ENCODE data around the gene LURAP1L. TPM values are rescaled to one million over a fixed set of nuclear protein-coding genes. Genes with fewer than 3 reads are reported as not detected.

The LURAP1L gene
- polyA plus RNA-seq, 2 of the 4 experiments (the other 2 are of a cell fraction) = 24.4 to 61.4 TPM

DNA sequence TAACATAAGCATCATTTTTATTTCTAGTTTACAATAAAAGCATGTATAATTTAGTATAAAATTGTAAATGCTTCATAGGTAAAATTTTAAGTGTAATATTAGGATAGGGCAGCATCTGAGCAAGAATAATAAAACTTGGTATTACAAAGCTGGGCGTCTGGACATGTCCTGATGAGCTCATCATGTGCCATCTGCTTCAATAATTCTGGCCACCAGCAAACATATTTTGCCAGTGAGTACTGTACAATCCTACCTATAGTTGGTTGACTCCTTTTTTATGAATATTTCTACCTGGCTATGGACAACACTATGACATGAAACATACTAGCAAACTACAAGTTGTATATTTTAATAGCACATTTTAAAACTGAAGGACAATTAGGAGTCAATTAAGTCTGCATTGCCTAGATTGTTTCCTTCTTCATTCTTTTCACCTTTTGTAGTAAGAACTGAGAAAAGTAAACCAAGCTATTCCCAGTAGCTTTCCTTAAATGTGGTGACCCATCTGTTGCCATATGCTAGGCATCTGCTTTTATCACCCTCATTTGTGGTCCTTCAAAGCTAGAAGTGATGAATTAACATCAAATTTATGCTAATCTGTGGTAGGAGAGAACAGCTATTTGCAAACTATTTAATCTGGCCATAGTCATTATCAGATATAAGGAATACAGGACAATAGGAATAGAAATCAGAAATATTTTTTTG lies 23.4 kb downstream of the LURAP1L start:
- H3K27ac ChIP-seq = peak overlapping the region; percentile 46 to 58; a peak in 3 of 6 replicates
- peak; percentile 46 to 66; a peak in 2 of 6 replicates for ATAC-seq
- 33% methylated on average over 1 of the region's 1 CpG for WGBS (ENCODE audit: missing lambda C conversion rate)

DNA sequence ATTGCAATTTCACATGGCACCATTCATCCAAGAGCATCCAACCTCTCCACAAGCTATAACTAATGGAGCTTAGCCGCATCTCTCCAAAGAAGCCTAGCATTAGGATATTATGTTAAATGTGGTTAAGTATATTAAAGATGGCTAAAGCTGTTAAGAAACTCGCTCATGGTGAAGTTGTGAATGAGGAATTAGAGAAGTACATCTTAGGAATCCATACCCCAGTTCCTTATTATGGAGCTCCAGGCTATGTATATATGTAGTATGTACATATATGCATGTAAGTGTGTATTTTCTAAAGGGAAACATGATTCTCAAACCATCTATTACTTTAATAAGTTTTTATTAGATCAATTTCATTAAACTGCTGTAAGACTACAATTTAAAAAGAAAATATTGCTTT lies 26.4 kb downstream of the LURAP1L start:
- ChIA-PET POLR2A (no interaction called here), CTCF (interaction anchor here (0.7 to 2.2 kb wide), 3 partner anchors 25 to 84 kb away, joined by 3 to 12 read pairs (median 3); no protein-coding TSS in a partner anchor)
- DNase-seq (ENCODE audit: low read depth in 1 of 2, low spot score in 1 of 2) = no peak
- Histone ChIP-seq H3K4me1 (peaks cover 26% of the 10 kb centered on the region), H3K4me3 (no peak overlapping the region), H3K4me2 (no peak overlapping the region), H3K27ac (no peak overlapping the region), H3K9me3 (no peaks in the 10 kb centered on the region)
- 95% methylated on average over 2 of the region's 2 CpGs for WGBS (ENCODE audit: missing lambda C conversion rate)
- no peak for FAIRE-seq
- ATAC-seq = no peak
- TF ChIP-seq, protein P1, sequence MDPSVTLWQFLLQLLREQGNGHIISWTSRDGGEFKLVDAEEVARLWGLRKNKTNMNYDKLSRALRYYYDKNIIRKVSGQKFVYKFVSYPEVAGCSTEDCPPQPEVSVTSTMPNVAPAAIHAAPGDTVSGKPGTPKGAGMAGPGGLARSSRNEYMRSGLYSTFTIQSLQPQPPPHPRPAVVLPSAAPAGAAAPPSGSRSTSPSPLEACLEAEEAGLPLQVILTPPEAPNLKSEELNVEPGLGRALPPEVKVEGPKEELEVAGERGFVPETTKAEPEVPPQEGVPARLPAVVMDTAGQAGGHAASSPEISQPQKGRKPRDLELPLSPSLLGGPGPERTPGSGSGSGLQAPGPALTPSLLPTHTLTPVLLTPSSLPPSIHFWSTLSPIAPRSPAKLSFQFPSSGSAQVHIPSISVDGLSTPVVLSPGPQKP (IDR thresholded peaks at IDR 0.05; ENCODE audit: low read depth, low read length) = no peak
- TF ChIP-seq, protein P2, sequence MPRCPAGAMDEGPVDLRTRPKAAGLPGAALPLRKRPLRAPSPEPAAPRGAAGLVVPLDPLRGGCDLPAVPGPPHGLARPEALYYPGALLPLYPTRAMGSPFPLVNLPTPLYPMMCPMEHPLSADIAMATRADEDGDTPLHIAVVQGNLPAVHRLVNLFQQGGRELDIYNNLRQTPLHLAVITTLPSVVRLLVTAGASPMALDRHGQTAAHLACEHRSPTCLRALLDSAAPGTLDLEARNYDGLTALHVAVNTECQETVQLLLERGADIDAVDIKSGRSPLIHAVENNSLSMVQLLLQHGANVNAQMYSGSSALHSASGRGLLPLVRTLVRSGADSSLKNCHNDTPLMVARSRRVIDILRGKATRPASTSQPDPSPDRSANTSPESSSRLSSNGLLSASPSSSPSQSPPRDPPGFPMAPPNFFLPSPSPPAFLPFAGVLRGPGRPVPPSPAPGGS (IDR thresholded peaks at IDR 0.05) = no peak
- TF ChIP-seq RFX5 (IDR thresholded peaks at IDR 0.05) (no peak), BHLHE40 (IDR thresholded peaks at IDR 0.05; ENCODE audit: low read depth, low read length) (no peak), NR3C1 (IDR thresholded peaks at IDR 0.05) (no peak), ZC3H11A (IDR thresholded peaks at IDR 0.05) (no peak), GATA3 (IDR thresholded peaks at IDR 0.05; ENCODE audit: borderline replicate concordance) (no peak), RNF2 (IDR thresholded peaks at IDR 0.05; ENCODE audit: borderline replicate concordance, low read depth) (no peak), KDM1A (IDR thresholded peaks at IDR 0.05; ENCODE audit: low read depth) (no peak), CHD4 (IDR thresholded peaks at IDR 0.05; ENCODE audit: borderline replicate concordance) (no peak), MYC (IDR thresholded peaks at IDR 0.05; ENCODE audit: borderline replicate concordance, low read length) (no peak), CHD2 (IDR thresholded peaks at IDR 0.05; ENCODE audit: low read length, partially characterized antibody) (no peak)
- TF ChIP-seq, protein P3, sequence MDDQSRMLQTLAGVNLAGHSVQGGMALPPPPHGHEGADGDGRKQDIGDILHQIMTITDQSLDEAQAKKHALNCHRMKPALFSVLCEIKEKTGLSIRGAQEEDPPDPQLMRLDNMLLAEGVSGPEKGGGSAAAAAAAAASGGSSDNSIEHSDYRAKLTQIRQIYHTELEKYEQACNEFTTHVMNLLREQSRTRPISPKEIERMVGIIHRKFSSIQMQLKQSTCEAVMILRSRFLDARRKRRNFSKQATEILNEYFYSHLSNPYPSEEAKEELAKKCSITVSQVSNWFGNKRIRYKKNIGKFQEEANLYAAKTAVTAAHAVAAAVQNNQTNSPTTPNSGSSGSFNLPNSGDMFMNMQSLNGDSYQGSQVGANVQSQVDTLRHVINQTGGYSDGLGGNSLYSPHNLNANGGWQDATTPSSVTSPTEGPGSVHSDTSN (IDR thresholded peaks at IDR 0.05) = no peak

More for the DNA sequence above, 23.4 kb downstream of the LURAP1L start:
- ChIA-PET POLR2A (no interaction called here), CTCF (interaction anchor here (0.9 to 3.1 kb wide), 8 partner anchors 11 to 86 kb away, joined by 3 to 21 read pairs (median 4); partner anchors contain the start of gene LURAP1L)
- Histone ChIP-seq H3K4me1 (peaks cover 53% of the 10 kb centered on the region), H3K4me2 (peak overlapping the region; percentile 36; the same call in 2 of the 3 replicates), H3K4me3 (no peak overlapping the region), H3K9me3 (no peaks in the 10 kb centered on the region)
- FAIRE-seq (peak; percentile 68), DNase-seq (ENCODE audit: low read depth in 1 of 2, low spot score in 1 of 2) (no peak)
- TF ChIP-seq HOXA7 (CRISPR knock-in tag; IDR thresholded peaks at IDR 0.05) (no peak), HDAC2 (IDR thresholded peaks at IDR 0.05) (no peak), EHF (CRISPR knock-in tag; IDR thresholded peaks at IDR 0.05) (no peak), JUN (IDR thresholded peaks at IDR 0.05) (no peak), FOSB (CRISPR knock-in tag; IDR thresholded peaks at IDR 0.05) (no peak), ESRRA (IDR thresholded peaks at IDR 0.05; ENCODE audit: borderline replicate concordance, low read length) (no peak), ZSCAN20 (CRISPR knock-in tag; IDR thresholded peaks at IDR 0.05) (no peak), KDM1A (IDR thresholded peaks at IDR 0.05; ENCODE audit: low read depth) (no peak), GATA3 (IDR thresholded peaks at IDR 0.05; ENCODE audit: borderline replicate concordance) (no peak), HOXB5 (CRISPR knock-in tag; IDR thresholded peaks at IDR 0.05) (no peak), RNF2 (IDR thresholded peaks at IDR 0.05; ENCODE audit: borderline replicate concordance, low read depth) (no peak), RARB (CRISPR knock-in tag; IDR thresholded peaks at IDR 0.05) (no peak), FOXS1 (CRISPR knock-in tag; IDR thresholded peaks at IDR 0.05) (no peak), POLR2AphosphoS2 (conservative IDR thresholded peaks at IDR 0.05; ENCODE audit: low read length) (no peak)
- TF ChIP-seq, protein P4, sequence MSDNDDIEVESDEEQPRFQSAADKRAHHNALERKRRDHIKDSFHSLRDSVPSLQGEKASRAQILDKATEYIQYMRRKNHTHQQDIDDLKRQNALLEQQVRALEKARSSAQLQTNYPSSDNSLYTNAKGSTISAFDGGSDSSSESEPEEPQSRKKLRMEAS (IDR thresholded peaks at IDR 0.05) = no peak
- TF ChIP-seq, protein P3 (IDR thresholded peaks at IDR 0.05) = no peak
- TF ChIP-seq, protein P2 (IDR thresholded peaks at IDR 0.05) = no peak
